Measurements from ENCODE around the gene CDK10.
"Not testable (repeated sequence)": the region's sequence is repeated elsewhere in the genome, so short reads cannot be mapped to it uniquely, and the experiment has no call there.

CDK10 gene

DNA sequence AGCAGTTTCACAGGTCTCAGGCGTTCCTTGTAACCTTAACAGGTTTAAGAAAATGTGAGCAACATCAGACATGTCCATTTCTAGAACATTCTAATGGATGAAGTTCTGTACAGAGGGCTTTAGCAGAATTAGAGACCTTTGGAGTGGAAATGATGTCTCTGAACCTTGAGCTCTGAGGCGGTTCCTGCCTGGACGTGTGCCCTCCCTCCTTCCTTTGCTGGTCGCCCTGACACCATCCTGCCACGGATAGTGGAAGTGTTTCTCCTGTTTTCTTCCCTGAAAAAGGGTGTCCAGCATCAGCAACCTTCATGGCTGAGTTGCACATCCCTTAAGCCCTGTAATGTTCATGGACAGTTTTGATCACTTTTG lies 17.7 kb upstream of the CDK10 start:
- DNase-seq (ENCODE audit: low spot score), result no peak

DNA sequence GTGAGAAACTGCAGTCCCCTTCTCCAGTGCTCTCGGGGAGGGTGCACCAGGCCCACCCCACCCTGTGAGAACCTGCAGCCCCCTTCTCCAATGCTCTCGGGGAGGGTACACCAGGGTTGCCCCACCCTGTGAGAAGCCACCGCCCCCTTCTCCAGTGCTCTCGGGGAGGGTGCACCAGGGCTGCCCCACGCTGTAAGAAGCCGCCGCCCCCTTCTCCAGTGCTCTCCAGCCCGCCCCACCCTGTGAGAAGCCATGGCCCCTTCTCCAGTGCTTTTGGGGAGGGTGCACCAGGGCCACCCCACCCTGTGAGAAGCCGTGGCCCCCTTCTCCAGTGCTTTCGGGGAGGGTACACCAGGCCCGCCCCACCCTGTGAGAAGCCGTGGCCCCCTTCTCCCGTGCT lies 16.7 kb upstream of the CDK10 start:
- DNase-seq (ENCODE audit: low spot score), result no peak

DNA sequence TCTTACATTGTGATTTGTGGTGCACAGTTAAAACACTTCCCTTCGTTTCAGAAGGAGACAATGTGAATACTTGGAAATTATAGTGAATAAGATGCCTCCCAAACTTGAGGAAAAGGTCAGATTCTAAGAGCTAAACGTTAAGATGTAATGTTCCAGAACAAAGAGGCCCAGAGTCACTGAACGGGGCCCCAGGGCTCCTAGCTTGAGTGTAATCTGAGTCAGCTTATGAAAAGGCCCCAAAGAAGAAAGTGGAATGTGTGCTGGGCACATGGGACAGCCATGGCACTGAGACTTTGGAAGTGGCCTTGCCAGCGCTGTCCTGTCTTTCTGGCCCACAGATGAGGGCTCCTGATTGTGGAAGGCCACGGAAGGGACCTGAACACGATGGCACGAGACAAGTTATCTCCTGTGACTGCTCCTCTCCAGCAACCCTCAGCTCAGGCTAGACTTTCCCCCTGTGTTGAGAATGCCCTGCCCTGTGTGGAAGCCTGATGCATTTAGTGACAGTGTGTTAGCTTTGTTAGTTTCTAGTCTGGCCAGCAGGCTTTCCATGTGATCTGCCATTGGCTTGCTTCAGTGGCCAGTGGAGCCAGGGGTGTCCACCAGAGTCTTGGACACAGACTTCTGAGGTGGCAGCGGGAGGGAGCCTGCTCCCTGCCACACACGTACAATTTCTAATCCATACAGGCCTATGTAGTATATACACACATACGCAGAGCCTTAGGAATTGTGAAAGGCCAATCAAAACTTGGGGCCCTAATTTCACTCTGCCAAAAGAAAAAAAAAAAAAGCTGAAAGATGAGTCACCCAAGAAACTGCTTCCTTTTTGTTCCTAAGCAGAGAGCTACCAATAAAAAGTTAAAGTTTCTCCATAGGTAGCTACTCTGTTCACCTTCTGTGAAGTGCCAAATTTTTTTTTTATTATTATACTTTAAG lies 15.7 kb upstream of the CDK10 start:
- DNase-seq (ENCODE audit: low spot score), result no peak

DNA sequence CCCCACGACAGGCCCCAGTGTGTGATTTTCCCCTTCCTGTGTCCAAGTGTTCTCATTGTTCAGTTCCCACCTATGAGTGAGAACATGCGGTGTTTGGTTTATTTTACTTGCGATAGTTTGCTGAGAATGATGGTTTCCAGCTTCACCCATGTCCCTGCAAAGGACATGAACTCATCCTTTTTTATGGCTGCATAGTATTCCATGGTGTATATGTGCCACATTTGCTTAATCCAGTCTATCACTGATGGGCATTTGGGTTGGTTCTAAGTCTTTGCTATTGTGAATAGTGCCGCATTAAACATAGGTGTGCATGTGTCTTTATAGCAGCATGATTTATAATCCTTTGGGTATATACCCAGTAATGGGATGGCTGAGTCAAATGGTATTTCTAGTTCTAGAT lies 14.9 kb upstream of the CDK10 start:
- DNase-seq (ENCODE audit: low spot score), result not testable (repeated sequence)

DNA sequence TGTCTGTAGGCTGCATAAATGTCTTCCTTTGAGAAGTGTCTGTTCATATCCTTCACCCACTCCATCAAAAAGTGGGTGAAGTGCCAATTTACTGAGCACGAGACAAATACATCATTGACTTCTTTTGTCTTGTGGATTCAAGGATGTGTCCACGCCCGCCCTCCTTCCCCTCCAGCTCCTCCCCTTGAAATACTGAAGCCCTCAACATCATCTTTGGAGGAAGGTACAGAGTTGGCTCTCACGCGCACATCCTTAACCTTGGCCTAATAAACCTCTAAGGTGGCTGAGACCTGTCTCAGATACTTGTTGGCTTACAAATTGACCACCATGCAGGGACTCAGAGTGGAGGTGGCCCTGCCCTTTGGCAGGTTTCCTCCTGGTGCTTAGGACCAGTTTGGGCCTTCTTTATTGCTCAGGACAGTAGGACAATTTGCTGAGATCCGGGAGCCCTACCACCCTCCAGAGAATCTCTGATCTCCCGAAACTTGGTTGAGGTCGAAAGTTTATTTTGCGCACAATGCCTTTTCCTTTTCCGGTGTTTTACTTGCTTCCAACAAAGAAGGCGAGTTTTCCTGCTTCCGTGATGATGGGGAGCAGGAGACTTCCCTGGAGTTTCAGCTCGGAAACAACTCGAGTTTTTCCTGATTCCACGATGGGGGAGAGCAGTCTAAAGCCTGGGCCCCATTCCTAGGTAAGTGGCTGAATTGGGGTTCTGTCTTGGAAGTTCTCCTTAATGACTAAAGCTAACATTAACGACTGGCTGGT lies 14.1 kb upstream of the CDK10 start:
- DNase-seq (ENCODE audit: low spot score), result no peak

DNA sequence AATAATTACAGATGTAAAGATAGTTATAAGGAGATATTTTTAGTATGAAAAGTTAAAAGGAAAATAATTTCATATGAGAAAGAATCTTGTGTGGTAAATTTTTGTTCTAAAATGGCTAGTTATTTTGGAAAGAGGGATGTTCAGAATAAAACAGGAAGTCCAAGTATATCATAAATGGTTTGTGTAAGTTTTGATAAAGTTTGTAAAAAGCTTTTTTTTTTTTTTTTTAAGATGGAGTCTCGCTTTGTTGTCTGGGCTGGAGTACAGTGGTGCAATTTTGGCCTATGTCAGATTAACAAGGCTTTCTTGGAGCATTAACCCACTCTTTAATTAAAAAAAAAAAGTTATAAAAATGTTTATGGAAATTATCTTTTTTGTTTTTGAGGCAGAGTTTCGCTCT lies 8.2 kb upstream of the CDK10 start:
- no peak for DNase-seq (ENCODE audit: low spot score)

DNA sequence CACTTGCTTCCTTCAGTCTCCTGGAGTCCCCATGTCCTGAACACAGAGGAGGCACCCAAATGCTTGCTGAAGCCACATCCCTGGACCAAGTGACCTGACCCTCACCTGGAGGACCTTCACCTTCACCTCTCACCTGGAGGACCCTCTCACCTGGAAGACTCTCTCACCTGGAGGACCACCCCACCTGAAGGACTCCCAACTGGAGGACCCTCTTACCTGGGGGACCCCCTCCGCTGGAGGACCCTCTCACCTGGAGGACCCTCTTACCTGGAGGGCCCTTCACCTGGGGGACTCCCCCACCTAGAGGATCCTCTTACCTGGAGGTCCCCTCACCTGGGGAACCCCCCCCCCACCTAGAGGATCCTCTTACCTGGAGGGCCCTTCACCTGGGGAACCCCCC lies 573 bp upstream of the CDK10 start:
- no peak for DNase-seq (ENCODE audit: low spot score)

DNA sequence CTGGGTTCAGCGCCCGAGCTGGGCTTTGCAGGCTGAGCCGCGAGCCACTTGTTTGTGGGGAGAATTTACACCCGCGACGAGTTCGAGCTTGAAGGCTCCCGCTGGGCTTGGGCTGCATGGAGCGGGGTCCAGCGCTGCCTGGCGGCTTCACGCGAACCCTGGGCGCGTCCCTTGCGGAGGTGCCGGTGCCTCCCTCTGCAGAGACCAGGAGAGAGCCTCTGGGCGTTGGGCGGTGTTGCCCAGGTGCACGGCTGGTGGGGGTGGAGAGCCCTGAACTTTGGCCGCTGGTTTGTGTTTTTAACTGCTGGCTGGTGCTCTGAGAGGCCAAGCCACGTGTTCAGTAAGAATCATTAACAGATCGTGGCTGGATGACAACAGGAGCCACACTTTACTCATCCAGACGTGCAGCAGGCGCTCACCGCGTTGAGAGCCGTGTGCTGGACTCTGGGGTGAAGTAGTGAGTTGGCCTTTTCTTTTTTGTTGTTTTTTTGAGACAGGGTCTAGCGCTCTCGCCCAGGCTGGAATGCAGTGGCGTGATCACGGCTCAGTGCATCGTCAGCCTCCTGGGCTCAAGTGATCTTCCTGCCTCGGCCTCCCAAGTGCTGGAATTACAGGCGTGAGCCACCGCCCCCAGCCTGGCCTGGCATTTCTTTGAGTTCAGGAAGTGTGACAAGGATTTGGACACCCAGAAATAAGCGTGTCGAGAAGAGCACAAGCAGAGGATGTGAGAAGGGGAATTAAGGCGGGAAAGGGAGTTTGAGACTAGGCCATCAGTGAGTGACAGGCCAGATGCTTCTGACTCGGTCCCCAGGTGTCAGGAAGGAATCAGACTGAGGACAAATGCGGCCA lies 827 bp downstream of the CDK10 start:
- peak; percentile 99 for DNase-seq (ENCODE audit: low spot score)

DNA sequence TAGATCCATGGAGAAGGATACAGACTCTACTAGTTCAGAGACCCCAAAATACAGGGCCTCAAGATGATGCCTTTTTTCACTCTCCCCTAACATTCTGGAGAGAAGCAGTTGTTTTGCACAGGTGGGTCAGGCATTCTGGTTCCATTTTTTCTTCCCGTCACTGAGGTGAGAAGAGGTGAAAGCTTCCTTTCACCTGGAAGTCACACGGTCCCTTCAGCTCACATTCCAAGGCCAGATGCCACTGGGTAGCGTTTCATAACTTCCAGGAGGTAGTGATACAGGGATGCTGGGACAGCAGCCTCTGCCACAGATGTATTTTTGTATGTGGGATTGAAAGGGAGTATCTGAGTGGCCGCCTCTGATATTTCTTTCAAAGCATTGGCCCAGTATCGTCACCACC lies 1.9 kb downstream of the CDK10 start:
- DNase-seq (ENCODE audit: low spot score), result no peak

DNA sequence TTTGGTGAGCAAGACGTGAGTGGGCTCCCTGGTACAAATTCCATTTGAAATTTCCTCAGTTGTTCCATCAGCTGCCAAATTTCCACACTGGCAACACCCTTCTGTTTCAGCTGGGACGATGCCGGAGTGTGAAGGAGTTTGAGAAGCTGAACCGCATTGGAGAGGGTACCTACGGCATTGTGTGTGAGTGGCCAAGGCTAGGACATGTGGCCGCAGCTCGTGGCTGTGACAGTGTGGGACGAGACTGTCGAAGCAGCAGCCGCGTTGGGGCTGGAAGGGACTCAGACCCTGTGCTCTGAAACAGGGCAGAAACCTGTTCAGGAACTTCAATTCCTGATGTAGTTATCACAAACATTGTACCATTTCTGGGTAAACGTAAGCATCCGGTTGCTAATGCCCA lies 2.7 kb downstream of the CDK10 start:
- DNase-seq (ENCODE audit: low spot score), result no peak

DNA sequence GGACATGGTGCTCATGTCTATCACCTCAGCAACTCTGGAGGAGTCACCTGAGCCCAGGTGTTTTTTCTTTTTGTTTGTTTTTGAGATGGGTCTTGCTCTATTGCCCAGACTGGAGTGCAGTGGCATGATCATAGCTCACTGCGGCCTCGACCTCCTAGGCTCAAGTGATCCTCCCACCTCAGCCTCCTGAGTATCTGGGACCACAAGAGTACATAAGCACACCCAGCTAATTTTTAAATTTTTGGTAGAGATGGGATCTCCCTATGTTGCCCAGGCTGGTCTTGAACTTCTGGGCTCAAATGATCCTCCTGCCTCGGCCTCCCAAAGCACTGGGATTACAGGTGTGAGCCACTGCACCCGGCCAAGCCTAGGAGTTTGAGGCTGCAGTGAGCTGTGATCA lies 3.1 kb downstream of the CDK10 start:
- DNase-seq (ENCODE audit: low spot score), result not testable (repeated sequence)

DNA sequence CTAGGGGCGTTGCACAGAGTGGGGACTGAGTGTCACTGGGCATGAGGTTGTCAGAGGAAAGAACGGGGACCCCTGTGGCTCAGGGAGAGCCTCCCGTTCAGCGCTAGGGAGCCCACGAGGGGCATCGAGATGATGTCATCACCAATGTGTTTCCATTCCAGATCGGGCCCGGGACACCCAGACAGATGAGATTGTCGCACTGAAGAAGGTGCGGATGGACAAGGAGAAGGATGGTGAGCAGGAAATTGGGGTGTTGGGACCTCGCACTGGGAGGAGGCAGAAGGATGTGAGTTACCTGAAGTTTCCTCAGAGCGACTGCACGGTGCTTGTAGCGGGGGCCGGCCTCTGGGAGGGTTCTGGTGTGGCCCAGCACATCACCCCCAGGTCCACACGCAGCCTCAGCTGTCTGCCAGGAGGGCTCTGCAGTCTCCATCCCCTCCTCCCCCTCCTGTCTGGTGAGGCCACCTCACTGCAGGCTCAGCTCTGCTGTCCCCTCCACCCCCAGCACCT lies 4.0 kb downstream of the CDK10 start:
- no peak for DNase-seq (ENCODE audit: low spot score)

DNA sequence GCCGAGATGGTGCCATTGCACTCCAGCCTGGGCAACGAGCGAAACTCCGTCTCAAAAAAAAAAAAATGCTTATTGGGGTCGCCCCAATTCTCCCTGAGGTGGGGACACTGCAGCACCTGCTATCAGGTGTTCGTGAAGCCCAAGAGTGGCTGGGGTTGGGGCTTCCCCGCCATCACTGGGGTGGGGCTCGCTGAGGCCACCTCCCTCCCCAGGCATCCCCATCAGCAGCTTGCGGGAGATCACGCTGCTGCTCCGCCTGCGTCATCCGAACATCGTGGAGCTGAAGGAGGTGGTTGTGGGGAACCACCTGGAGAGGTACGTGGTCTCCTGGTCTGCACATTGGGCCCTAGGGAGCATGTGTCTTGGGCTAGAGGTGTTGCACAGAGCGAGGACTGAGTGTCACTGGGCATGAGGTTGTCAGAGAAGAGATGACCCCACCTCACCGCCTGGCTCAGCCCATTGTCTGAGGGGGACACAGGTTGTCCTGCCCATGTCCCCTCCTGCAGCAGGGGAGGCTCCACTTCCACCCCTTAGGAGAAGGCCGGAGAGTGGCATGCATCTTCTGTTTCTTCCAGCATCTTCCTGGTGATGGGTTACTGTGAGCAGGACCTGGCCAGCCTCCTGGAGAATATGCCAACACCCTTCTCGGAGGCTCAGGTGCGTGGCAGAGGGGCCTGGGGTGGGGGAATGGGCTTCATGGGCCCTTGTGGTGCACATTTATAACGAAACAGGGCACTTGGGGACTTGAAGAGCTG lies 4.9 kb downstream of the CDK10 start:
- DNase-seq (ENCODE audit: low spot score), result peak; percentile 18

DNA sequence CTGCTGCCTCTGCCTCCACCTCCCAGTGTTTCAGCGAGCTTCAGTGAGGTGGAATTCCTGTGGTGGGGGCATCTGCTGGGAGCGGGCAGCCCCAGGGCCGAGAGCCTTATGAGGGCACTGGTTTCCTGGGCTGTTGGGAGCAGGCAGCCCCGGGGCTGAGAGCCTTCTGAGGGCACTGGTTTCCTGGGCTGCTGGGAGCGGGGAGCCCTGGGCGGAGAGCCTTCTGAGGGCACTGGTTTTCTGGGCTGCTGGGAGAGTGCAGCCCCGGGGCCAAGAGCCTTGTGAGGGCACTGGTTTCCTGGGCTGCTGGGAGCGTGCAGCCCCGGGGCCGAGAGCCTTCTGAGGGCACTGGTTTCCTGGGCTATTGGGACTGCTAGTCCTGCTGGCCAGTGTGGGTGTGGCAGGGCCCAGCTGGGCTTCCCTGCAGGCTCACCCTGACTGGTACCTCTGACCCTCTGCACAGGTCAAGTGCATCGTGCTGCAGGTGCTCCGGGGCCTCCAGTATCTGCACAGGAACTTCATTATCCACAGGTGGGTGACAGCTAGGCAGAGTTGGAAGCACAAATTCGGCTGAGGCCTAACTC lies 5.6 kb downstream of the CDK10 start:
- peak; percentile 38 for DNase-seq (ENCODE audit: low spot score)

DNA sequence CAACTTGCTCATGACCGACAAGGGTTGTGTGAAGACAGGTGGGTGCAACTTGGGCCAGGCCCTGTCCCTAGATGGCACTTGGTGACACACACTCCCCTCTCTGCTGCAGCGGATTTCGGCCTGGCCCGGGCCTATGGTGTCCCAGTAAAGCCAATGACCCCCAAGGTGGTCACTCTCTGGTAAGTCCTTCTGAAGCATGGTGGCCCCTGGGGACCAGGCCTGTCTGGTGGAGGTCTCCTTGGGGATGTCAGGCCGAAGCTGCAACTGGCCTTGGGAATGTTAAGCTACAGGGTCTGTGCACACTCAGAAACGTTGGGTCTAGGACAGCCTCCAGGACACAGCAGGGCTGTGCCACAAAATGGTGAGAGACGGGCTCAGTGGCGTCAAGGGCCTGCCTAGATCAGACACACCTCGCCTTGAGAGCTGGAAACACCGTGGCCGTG lies 6.8 kb downstream of the CDK10 start:
- no peak for DNase-seq (ENCODE audit: low spot score)

DNA sequence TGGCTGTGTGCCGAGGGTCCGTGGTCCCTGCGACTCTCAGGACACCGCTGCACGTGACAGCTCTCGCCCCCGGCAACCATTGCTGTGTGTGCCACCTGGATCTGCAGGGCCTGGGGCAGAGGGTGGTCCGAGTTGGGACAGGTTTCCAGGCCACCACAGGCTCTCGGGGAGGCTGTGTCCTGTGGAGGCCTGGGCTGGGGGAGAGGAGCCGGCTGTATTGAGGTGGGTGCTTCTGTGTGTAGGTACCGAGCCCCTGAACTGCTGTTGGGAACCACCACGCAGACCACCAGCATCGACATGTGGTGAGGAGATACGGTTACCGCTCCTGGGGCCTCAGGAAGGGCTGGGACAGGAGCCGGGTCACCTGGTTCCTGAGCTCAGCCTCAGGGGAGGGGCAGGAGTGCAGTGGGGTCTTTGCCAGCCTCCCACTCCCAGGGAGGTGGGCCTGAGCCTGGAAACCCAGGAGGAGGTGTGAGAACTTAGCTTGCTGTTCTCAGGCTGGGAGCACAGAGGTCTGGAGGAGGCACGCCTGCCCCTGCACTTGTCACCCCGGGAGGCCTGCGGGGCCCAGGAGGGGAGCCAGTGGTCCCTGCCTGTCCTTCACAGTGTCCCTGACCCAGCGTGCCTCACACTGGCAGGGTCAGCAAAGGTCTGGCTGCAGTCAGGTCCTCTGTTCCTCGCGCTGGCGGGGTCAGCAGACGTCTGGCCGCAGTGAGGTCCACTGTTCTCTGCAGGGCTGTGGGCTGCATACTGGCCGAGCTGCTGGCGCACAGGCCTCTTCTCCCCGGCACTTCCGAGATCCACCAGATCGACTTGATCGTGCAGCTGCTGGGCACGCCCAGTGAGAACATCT lies 7.7 kb downstream of the CDK10 start:
- peak; percentile 35 for DNase-seq (ENCODE audit: low spot score)

DNA sequence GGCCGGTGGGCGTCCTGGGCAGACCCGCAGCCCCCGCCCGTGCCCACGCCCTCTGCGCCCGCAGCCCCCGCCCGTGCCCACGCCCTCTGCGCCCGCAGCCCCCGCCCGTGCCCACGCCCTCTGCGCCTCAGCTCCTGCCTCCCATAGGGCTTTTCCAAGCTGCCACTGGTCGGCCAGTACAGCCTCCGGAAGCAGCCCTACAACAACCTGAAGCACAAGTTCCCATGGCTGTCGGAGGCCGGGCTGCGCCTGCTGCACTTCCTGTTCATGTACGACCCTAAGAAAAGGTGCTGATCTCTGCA lies 8.2 kb downstream of the CDK10 start:
- DNase-seq (ENCODE audit: low spot score), result not testable (repeated sequence)

DNA sequence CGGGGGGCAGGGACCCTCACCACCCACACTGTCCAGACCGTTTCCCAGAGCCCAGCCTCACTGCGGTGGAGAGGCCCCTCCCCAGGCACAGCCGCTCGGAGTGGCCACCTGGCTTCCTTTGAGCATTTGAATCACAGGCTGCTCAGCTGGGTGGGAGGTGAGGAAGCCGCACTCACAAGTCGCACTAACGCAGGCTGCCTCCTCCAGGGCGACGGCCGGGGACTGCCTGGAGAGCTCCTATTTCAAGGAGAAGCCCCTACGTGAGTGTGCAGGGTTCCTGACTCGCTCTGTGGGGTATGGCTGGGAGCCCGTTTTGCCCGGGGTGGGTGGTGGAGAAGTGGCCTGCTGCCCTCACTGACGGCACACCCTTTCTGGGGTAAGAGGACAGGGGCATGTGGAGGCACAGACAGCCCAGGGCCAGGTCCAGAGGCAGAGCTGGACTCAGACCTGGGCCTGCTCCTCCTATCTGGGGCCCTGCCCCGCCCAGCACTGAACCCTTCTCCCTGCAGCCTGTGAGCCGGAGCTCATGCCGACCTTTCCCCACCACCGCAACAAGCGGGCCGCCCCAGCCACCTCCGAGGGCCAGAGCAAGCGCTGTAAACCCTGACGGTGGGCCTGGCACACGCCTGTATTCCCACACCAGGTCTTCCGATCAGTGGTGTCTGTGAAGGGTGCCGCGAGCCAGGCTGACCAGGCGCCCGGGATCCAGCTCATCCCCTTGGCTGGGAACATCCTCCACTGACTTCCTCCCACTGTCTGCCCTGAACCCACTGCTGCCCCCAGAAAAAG lies 8.8 kb downstream of the CDK10 start:
- peak; percentile 38 for DNase-seq (ENCODE audit: low spot score)

DNA sequence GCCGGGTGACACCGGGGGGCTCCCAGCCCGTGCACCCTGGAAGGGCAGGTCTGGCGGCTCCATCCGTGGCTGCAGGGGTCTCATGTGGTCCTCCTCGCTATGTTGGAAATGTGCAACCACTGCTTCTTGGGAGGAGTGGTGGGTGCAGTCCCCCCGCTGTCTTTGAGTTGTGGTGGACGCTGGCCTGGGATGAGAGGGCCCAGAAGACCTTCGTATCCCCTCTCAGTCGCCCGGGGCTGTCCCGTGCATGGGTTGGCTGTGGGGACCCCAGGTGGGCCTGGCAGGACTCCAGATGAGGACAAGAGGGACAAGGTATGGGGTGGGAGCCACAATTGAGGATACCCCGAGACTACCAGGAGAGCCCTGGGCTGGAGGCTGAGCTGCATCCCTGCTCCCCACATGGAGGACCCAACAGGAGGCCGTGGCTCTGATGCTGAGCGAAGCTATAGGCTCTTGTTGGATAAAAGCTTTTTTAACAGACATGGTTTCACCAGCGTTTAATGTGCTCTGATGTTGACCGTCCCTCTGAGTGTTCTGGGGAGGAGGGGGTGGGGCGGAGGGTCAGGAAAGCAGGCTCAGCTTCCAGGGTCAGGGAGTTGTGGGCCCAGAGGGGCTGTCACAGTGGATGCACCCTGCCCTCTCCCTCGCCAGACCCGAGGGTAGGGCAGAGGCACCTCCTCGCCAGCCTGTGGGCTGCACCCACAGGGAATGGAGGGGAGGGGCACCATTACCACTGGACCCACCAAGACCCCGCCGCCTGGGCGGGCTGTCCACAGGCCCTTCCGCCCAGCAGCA lies 9.6 kb downstream of the CDK10 start:
- peak; percentile 54 for DNase-seq (ENCODE audit: low spot score)

All from HuH-7.5 (cell line).